GM23248 (cell line): ENCODE data around the gene MYO1D.

Experiments
- EZH2 ChIP-seq: fragments of 200-600 bp; sonication (generic); IDR thresholded peaks from 2 replicates; pipeline ENCODE4 v1.6.1; 2018; ENCODE audit warnings: antibody characterized with exemption, mild to moderate bottlenecking; ENCODE audit not compliant: insufficient read depth, poor library complexity, severe bottlenecking
- EZH2phosphoT487 ChIP-seq: fragments of 200-600 bp; sonication (generic); IDR thresholded peaks from 2 replicates; pipeline ENCODE4 v1.6.1; 2018; ENCODE audit warnings: antibody characterized with exemption, moderate library complexity, mild to moderate bottlenecking, low read depth; ENCODE audit not compliant: insufficient read depth

GRCh38 chr17:32615326-32615725 is 261.6 kb downstream of the MYO1D start:
- TF ChIP-seq EZH2phosphoT487 (no peak), EZH2 (no peak)
